Measurements from ENCODE around the gene DDC. TPM values are rescaled to one million over a fixed set of nuclear protein-coding genes. Genes with fewer than 3 reads are reported as not detected.
A peak's percentile ranks its signal among the peaks of the same experiment; 100 is the strongest.

Gene DDC
- total and polyA plus RNA-seq, 7 donors, result 0.10 to 1.7 (median 0.59) TPM

- Histone ChIP-seq H3K4me1 (peaks cover 15% of the 10 kb centered on the region), H3K9me3 (no peaks in the 10 kb centered on the region), H3K36me3 (ENCODE audit: insufficient read depth in 1 of 2, low read depth in 1 of 2) (no peaks in the 10 kb centered on the region), H3K27ac (peak overlapping the region; percentile 78), H3K27me3 (ENCODE audit: insufficient read depth in 3 of 3, low read length in 2 of 3) (no peaks in the 10 kb centered on the region), H3K4me3 (peak overlapping the region; percentile 53)
- intact Hi-C loops (cut with DNase I), result loop anchor here (2.0 to 5.0 kb wide), 8 partner anchors 125 to 694 kb away; no protein-coding TSS in a partner anchor
- ATAC-seq (peak; percentile 87 to 97 (median 89)), DNase-seq (peak; percentile 85 to 93)
- peak; percentile 92 for TF ChIP-seq CTCF (IDR thresholded peaks at IDR 0.05)
- WGBS, 3 donors, result 6 to 10% (median 9%) methylated on average over 30 of the region's 30 CpGs
Observed at GRCh38 chr7:50467817-50468610, 97.2 kb downstream of the DDC start.

- Histone ChIP-seq H3K27ac (peak overlapping the region; percentile 78), H3K9me3 (no peaks in the 10 kb centered on the region), H3K4me3 (no peak overlapping the region), H3K27me3 (ENCODE audit: insufficient read depth in 3 of 3, low read length in 2 of 3) (no peaks in the 10 kb centered on the region), H3K36me3 (ENCODE audit: insufficient read depth in 1 of 2, low read depth in 1 of 2) (no peaks in the 10 kb centered on the region), H3K4me1 (peaks cover 12% of the 10 kb centered on the region)
- WGBS, 3 donors, result 85 to 92% (median 88%) methylated on average over 11 of the region's 11 CpGs
- intact Hi-C loops (cut with DNase I), result loop anchor here (2.0 to 5.0 kb wide), 5 partner anchors 126 to 695 kb away; no protein-coding TSS in a partner anchor
- TF ChIP-seq CTCF (IDR thresholded peaks at IDR 0.05), result no peak
- DNase-seq (no peak), ATAC-seq (no peak)
Observed at GRCh38 chr7:50466815-50467585, 98.2 kb downstream of the DDC start.

- Histone ChIP-seq H3K9me3 (no peaks in the 10 kb centered on the region), H3K36me3 (ENCODE audit: insufficient read depth in 1 of 2, low read depth in 1 of 2) (no peaks in the 10 kb centered on the region), H3K4me1 (peaks cover 7% of the 10 kb centered on the region), H3K27ac (no peak overlapping the region), H3K27me3 (ENCODE audit: insufficient read depth in 3 of 3, low read length in 2 of 3) (no peaks in the 10 kb centered on the region), H3K4me3 (no peak overlapping the region)
- ATAC-seq (no peak), DNase-seq (no peak)
- WGBS, 3 donors, result 90 to 95% (median 91%) methylated on average over 13 of the region's 13 CpGs
- intact Hi-C loops (cut with DNase I), result no loop called here
- no peak for TF ChIP-seq CTCF (IDR thresholded peaks at IDR 0.05)
Observed at GRCh38 chr7:50463035-50463434, 102.2 kb downstream of the DDC start.

DNA sequence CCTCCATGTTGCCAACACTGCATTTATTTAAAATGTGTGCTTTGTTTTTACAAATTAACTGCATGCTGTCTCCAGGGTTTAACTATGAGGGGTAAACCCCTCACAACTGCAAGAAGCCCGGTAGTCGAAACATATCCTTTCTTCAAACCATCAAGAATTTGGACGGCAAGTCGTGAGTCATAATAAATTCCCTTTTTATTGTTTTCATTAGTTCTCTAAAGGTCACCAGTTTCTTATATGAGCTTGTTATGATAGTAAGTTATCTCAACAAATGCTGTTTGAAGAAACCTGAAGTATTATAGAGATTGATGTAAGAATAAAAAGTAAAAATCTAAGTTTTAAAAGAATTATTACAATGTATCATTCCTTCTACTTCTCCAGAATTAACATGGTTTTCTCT is 102.8 kb downstream of the DDC start:
- H3K36me3 ChIP-seq (ENCODE audit: insufficient read depth in 1 of 2, low read depth in 1 of 2), result no peaks in the 10 kb centered on the region
- DNase-seq (no peak), ATAC-seq (no peak)
- no peak overlapping the region for H3K4me3 ChIP-seq
- WGBS, 3 donors, result 79 to 85% (median 85%) methylated on average over 4 of the region's 4 CpGs
- H3K9me3 ChIP-seq, result no peaks in the 10 kb centered on the region
- intact Hi-C loops (cut with DNase I), result no loop called here
- TF ChIP-seq CTCF (IDR thresholded peaks at IDR 0.05), result no peak
- H3K27ac ChIP-seq, result no peak overlapping the region
- no peaks in the 10 kb centered on the region for H3K27me3 ChIP-seq (ENCODE audit: insufficient read depth in 3 of 3, low read length in 2 of 3)
- H3K4me1 ChIP-seq, result peaks cover under 1% of the 10 kb centered on the region
